HFFc6 (cell line): Measurements from ENCODE around the gene NDEL1. TPM values are rescaled to one million over a fixed set of nuclear protein-coding genes. Genes with fewer than 3 reads are reported as not detected.

ENCODE experiments used
- DNase-seq: peaks from one replicate; pipeline ENCODE4 v3.0.0-alpha.2; 2018
- H3K27ac Mint-ChIP-seq: 2 replicates; pipeline ENCODE4 v1.8.0; 2020; ENCODE audit warnings: mild to moderate bottlenecking, mixed read lengths
- H3K27me3 Mint-ChIP-seq: 2 replicates; pipeline ENCODE4 v1.8.0; 2021; ENCODE audit warnings: mild to moderate bottlenecking, moderate library complexity, mixed read lengths; ENCODE audit not compliant: insufficient read depth
- H3K36me3 Mint-ChIP-seq: 2 replicates; pipeline ENCODE4 v1.8.0; 2021; ENCODE audit warnings: low read depth, mixed read lengths
- H3K4me1 Mint-ChIP-seq: 2 replicates; pipeline ENCODE4 v1.8.0; 2020; ENCODE audit warnings: low read depth, mixed read lengths
- H3K4me3 Mint-ChIP-seq: 2 replicates; pipeline ENCODE4 v1.8.0; 2020; ENCODE audit warnings: mild to moderate bottlenecking, moderate library complexity, mixed read lengths
- H3K9me3 Mint-ChIP-seq: 2 replicates; pipeline ENCODE4 v1.8.0; 2020; ENCODE audit warnings: mild to moderate bottlenecking, mixed read lengths
- total RNA-seq, 6 experiments: library from RNA; stranded (reverse); fragmentation: NEBNext Ultra II Directional; extraction: Animal tissue kit (Norgen Biotek cat#: 25700); gene quantifications; 2 replicates in 1 of 6; 3 replicates in 5 of 6; pipeline ENCODE4 v1.2.3, GENCODE V29; 2021
- TF ChIP-seq, protein P1 (sequence below): fragments of 200-600 bp; sonication (generic); IDR thresholded peaks from 2 replicates; pipeline ENCODE4 v1.5.0; 2021; ENCODE audit warnings: antibody characterized with exemption, mild to moderate bottlenecking

The NDEL1 gene
- total RNA-seq, 6 experiments from 2014 or later, result 65.4 to 79.1 (median 69.2) TPM

DNA sequence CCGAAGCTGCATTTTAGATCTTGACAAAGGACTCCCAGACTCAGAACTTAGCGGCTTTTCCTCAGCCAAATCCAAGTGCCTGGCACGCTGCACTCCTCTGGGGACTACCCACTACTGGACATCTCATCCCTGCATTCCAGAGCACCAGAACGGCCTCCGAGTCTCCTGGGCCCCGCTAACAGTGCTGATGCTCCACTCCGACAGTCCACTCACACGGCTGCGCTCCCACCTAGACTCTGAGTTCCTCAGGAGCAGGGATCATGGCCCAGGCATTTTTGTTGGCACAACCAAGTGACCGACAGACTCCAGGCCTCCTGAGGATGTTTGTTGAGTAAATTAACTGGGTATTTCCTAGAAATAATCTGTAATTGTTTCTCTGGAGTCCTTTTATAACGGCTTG is 79.1 kb downstream of the NDEL1 start:
- no peak overlapping the region for H3K4me3 Mint-ChIP-seq
- peaks cover 20% of the 10 kb centered on the region for H3K36me3 Mint-ChIP-seq
- no peak overlapping the region for H3K27ac Mint-ChIP-seq
- H3K4me1 Mint-ChIP-seq, result no peaks in the 10 kb centered on the region
- no peaks in the 10 kb centered on the region for H3K9me3 Mint-ChIP-seq
- H3K27me3 Mint-ChIP-seq, result no peaks in the 10 kb centered on the region
- TF ChIP-seq, protein P1, sequence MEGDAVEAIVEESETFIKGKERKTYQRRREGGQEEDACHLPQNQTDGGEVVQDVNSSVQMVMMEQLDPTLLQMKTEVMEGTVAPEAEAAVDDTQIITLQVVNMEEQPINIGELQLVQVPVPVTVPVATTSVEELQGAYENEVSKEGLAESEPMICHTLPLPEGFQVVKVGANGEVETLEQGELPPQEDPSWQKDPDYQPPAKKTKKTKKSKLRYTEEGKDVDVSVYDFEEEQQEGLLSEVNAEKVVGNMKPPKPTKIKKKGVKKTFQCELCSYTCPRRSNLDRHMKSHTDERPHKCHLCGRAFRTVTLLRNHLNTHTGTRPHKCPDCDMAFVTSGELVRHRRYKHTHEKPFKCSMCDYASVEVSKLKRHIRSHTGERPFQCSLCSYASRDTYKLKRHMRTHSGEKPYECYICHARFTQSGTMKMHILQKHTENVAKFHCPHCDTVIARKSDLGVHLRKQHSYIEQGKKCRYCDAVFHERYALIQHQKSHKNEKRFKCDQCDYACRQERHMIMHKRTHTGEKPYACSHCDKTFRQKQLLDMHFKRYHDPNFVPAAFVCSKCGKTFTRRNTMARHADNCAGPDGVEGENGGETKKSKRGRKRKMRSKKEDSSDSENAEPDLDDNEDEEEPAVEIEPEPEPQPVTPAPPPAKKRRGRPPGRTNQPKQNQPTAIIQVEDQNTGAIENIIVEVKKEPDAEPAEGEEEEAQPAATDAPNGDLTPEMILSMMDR, result no peak
- DNase-seq, result no peak

Other genes with a start within 250 kb of the NDEL1 start
- 1 to 10 TPM; 4.4 to 6.0 (median 4.6) TPM for gene BORCS6, start 245.7 kb upstream of the NDEL1 start, total RNA-seq
- 10 to 100 TPM; 24.5 to 43.4 (median 39.5) TPM for gene AURKB, start 225.3 kb upstream of the NDEL1 start, total RNA-seq
- gene CTC1, start 187.8 kb upstream of the NDEL1 start, total RNA-seq, result 10 to 100 TPM in 5 of 6 experiments, 1 to 10 TPM in 1; 8.8 to 14.4 (median 10.8) TPM
- 10 to 100 TPM; 46.8 to 63.9 (median 58.8) TPM for gene PFAS, start 186.6 kb upstream of the NDEL1 start, total RNA-seq
- gene RANGRF, start 147.2 kb upstream of the NDEL1 start, total RNA-seq, result 10 to 100 TPM; 27.8 to 32.2 (median 30.9) TPM
- gene SLC25A35, start 140.5 kb upstream of the NDEL1 start, total RNA-seq, result 1 to 10 TPM; 1.6 to 3.7 (median 3.1) TPM
- gene ARHGEF15, start 125.6 kb upstream of the NDEL1 start, total RNA-seq, result not detected
- gene ODF4, start 96.0 kb upstream of the NDEL1 start, total RNA-seq, result not detected
- gene RPL26, start 52.7 kb upstream of the NDEL1 start, total RNA-seq, result 1,000 to 10,000 TPM; 1,301 to 1,432 (median 1,370) TPM
- not detected for gene RNF222, start 38.1 kb upstream of the NDEL1 start, total RNA-seq
- 10 to 100 TPM; 54.0 to 63.3 (median 58.3) TPM for gene MYH10, start 194.8 kb downstream of the NDEL1 start, total RNA-seq